Fibroblast of the aortic adventitia (primary cell): ENCODE results near the gene RTL10. TPM values are rescaled to one million over a fixed set of nuclear protein-coding genes. Genes with fewer than 3 reads are reported as not detected.

Experiments used
- DNase-seq: peaks from one replicate; pipeline ENCODE4 v3.0.0-alpha.2; 2010; ENCODE audit warnings: low read depth
- H3K4me3 ChIP-seq: 2 replicates; pipeline ENCODE4 v1.5.1; 2011; ENCODE audit warnings: low read depth, mild to moderate bottlenecking, control low read depth, low read length, moderate library complexity
- CTCF ChIP-seq: IDR thresholded peaks from 2 replicates; pipeline ENCODE4 v1.5.1; 2011; ENCODE audit warnings: mild to moderate bottlenecking, low read length, control low read depth, inconsistent platforms; ENCODE audit not compliant: insufficient read depth
- total RNA-seq: library from RNA; depleted of rRNA; stranded (reverse); fragments of >200 nt; gene quantifications from 2 replicates; pipeline ENCODE4 v1.2.3, GENCODE V29; 2012; ENCODE audit warnings: low replicate concordance

The RTL10 gene
- total RNA-seq, 1 donor: 10.8 TPM

GRCh38 chr22:19888131-19888746 is 33.6 kb upstream of the RTL10 start:
- H3K4me3 ChIP-seq: no peak overlapping the region
- DNase-seq: no peak
- no peak for TF ChIP-seq CTCF

GRCh38 chr22:19887256-19887985 is 32.7 kb upstream of the RTL10 start:
- no peak for TF ChIP-seq CTCF
- no peak for DNase-seq
- no peak overlapping the region for H3K4me3 ChIP-seq

DNA sequence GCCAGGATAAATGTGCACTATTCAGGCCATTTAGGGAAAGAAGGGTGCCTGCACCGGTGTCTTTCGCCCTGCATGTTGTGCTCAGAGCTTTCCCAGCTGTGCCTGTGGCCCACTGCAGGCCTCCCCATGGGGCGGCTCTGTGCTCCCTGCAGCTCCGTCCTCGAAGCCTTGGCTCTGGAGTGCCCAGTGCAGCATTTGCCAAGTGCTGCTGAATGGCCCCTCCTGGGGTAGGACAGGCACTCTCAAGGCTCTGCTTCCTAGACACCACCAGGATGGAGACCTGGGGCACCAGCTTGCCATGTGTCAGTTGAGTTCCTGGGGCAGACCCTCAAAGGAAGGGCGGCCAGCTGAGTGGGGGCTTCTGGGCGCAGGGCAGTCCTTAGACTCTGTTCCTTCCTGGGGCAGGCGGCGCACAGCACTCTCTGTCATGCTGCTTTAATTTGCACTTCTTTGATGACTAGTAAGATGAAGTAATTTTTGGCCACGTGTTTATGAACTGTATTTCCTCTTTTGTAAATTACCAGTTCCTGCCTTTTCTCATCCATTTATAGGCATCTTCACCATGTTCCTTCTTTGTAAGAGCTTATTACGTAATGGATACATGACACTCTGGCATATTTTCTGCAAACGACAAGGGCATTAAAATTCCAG is 32.1 kb upstream of the RTL10 start:
- DNase-seq: peak; percentile 38
- TF ChIP-seq CTCF: no peak
- H3K4me3 ChIP-seq: no peak overlapping the region

DNA sequence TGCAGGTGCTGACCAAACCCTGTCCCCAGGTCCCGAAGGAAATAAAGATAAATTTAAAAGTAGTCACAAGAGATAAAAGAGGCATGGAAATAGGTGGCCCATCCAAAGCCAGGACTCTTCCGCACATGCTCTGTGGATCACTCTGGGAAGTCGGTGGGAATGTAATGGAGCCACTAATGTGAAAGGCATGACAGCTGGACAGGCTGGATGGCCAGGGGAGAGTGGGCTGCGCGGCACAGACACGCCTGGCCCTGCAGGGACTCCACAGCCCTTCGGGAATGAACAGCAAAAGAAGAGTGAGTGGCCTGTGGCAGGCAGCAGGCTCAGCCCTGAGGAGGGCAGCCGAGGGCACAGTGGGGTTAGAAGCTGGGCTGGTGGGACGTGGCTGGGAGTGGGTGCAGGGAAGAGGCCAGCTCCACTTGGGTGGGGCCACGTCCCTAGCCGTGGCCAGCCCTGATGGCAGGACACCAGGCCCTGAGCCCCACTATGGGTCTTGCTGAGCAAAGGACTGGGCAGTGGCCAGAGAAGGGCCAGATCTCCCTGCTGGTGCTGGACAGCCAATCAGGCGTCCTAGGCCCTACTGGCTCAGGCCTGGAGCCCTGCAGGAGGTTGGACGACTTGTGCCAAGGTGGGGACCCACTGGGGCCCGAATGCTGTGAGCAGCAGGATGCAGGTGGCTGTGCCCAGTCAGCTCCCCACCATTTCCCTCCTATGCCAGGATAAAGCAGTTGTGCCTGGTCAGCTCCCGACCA is 31.3 kb upstream of the RTL10 start:
- H3K4me3 ChIP-seq: no peak overlapping the region
- TF ChIP-seq CTCF: no peak
- DNase-seq: no peak

GRCh38 chr22:19884954-19885751 is 30.5 kb upstream of the RTL10 start:
- no peak for DNase-seq
- no peak for TF ChIP-seq CTCF
- H3K4me3 ChIP-seq: no peak overlapping the region
